Testis (tissue), 3 donors: ENCODE data around the gene ADCYAP1. TPM values are rescaled to one million over a fixed set of nuclear protein-coding genes. Genes with fewer than 3 reads are reported as not detected.

Experiments
- DNase-seq: peaks from one replicate; pipeline ENCODE4 v3.0.0-alpha.2; 2019
- H3K27ac ChIP-seq, 2 donors: fragments of 200-600 bp; sonication (generic); one replicate each; pipeline ENCODE4 v1.5.1; 2019
- H3K27me3 ChIP-seq: fragments of 200-600 bp; sonication (generic); one replicate; pipeline ENCODE4 v1.5.1; 2019
- H3K36me3 ChIP-seq: fragments of 200-600 bp; sonication (generic); one replicate; pipeline ENCODE4 v1.5.1; 2017; ENCODE audit warnings: low read depth; ENCODE audit errors: missing control alignments
- H3K4me1 ChIP-seq: fragments of 200-600 bp; sonication (generic); one replicate; pipeline ENCODE4 v1.5.1; 2019
- H3K4me3 ChIP-seq, 2 donors: fragments of 200-600 bp; sonication (generic); one replicate each; pipeline ENCODE4 v1.5.1; 2017 to 2019
- H3K9me3 ChIP-seq: fragments of 200-600 bp; sonication (generic); one replicate; pipeline ENCODE4 v1.5.1; 2017
- CTCF ChIP-seq, 3 experiments: fragments of 450-650 bp in 2 of 3; fragments of 200-600 bp in 1 of 3; sonication (generic) in 1 of 3; IDR thresholded peaks; one replicate each; pipeline ENCODE4 v1.5.1; 2016 to 2019; ENCODE audit warnings: antibody characterized with exemption in 3 of 3, mild to moderate bottlenecking in 2 of 3, moderate library complexity in 1 of 3
- POLR2A ChIP-seq: fragments of 450-650 bp; IDR thresholded peaks from one replicate; pipeline ENCODE4 v1.6.1; 2017; ENCODE audit warnings: antibody characterized with exemption, mild to moderate bottlenecking, moderate library complexity
- whole genome bisulfite sequencing, 2 donors: methylation state at CpG; one replicate each; pipeline ENCODE4 v1.1.5; 2018; 5-methylcytosine and 5-hydroxymethylcytosine counted together
- intact Hi-C: fragments of 100-400 bp; cut with DNase I; formaldehyde crosslinking; loops from one replicate; pipeline ENCODE4 v1.15.1; 2023; ENCODE audit warnings: low total_unique reads
- polyA plus RNA-seq: library from polyadenylated mRNA; stranded (reverse); fragments of 350-450 nt; fragmentation: Illumina TruSeq; extraction: RNeasy Lipid Tissue Mini Kit (QIAGEN cat#74804); gene quantifications from one replicate; pipeline ENCODE4 v1.2.3, GENCODE V29; 2014; ENCODE audit warnings: low read depth, low replicate concordance; ENCODE audit not compliant: insufficient read depth
- total RNA-seq, 2 donors: library from RNA; depleted of rRNA; stranded (reverse); fragments of >200 nt; gene quantifications; one replicate each; pipeline ENCODE4 v1.2.3, GENCODE V29; 2016

Gene ADCYAP1
- total and polyA plus RNA-seq, 3 donors from 2014 or later = 3.1 to 10.1 (median 3.2) TPM

- intact Hi-C loops = no loop called here
These were observed 28.8 kb upstream of the ADCYAP1 start for GRCh38 chr18:875912-876311.

GRCh38 chr18:877238-877637 is 27.4 kb upstream of the ADCYAP1 start:
- TF ChIP-seq POLR2A = no peak
- TF ChIP-seq CTCF (IDR thresholded peaks at IDR 0.05) = no peak
- WGBS, 2 donors = 63 to 75% methylated on average over 6 of the region's 6 CpGs
- no peaks in the 10 kb centered on the region for H3K9me3 ChIP-seq
- DNase-seq = no peak
- H3K36me3 ChIP-seq = no peaks in the 10 kb centered on the region
- intact Hi-C loops = no loop called here
- H3K4me1 ChIP-seq = no peaks in the 10 kb centered on the region
- H3K4me3 ChIP-seq = no peak overlapping the region
- H3K27ac ChIP-seq = no peak overlapping the region
- no peaks in the 10 kb centered on the region for H3K27me3 ChIP-seq

More at GRCh38 chr18:875912-876311, 28.8 kb upstream of the ADCYAP1 start:
- no peak for DNase-seq
- H3K27ac ChIP-seq = no peak overlapping the region
- no peaks in the 10 kb centered on the region for H3K27me3 ChIP-seq
- H3K4me3 ChIP-seq = no peak overlapping the region
- H3K4me1 ChIP-seq = no peaks in the 10 kb centered on the region
- H3K9me3 ChIP-seq = no peaks in the 10 kb centered on the region
- H3K36me3 ChIP-seq = no peaks in the 10 kb centered on the region
- TF ChIP-seq CTCF (IDR thresholded peaks at IDR 0.05) (no peak), POLR2A (no peak)

- intact Hi-C loops = no loop called here
- Histone ChIP-seq H3K9me3 (no peaks in the 10 kb centered on the region), H3K36me3 (no peaks in the 10 kb centered on the region), H3K4me3 (no peak overlapping the region), H3K4me1 (no peaks in the 10 kb centered on the region), H3K27ac (no peak overlapping the region), H3K27me3 (no peaks in the 10 kb centered on the region)
- WGBS, 2 donors = 71 to 92% methylated on average over 1 of the region's 1 CpG
- DNase-seq = no peak
- no peak for TF ChIP-seq POLR2A
- TF ChIP-seq CTCF (IDR thresholded peaks at IDR 0.05) = no peak
These were observed 18.6 kb upstream of the ADCYAP1 start for GRCh38 chr18:886076-886475.

- Histone ChIP-seq H3K27me3 (no peaks in the 10 kb centered on the region), H3K27ac (no peak overlapping the region), H3K36me3 (no peaks in the 10 kb centered on the region), H3K9me3 (no peaks in the 10 kb centered on the region), H3K4me1 (no peaks in the 10 kb centered on the region), H3K4me3 (no peak overlapping the region)
- no peak for DNase-seq
- TF ChIP-seq POLR2A (no peak), CTCF (IDR thresholded peaks at IDR 0.05) (no peak)
- WGBS, 2 donors = 33 to 48% methylated on average over 2 of the region's 2 CpGs
- intact Hi-C loops = no loop called here
These were observed 17.0 kb upstream of the ADCYAP1 start for GRCh38 chr18:887716-888115.

GRCh38 chr18:892316-892715 is 12.4 kb upstream of the ADCYAP1 start:
- WGBS, 2 donors = 57 to 61% methylated on average over 4 of the region's 4 CpGs
- no peaks in the 10 kb centered on the region for H3K36me3 ChIP-seq

More at GRCh38 chr18:892316-892715, 12.4 kb upstream of the ADCYAP1 start:
- intact Hi-C loops = no loop called here
- Histone ChIP-seq H3K4me1 (no peaks in the 10 kb centered on the region), H3K27ac (no peak overlapping the region), H3K4me3 (no peak overlapping the region), H3K9me3 (no peaks in the 10 kb centered on the region), H3K27me3 (no peaks in the 10 kb centered on the region)
- DNase-seq = no peak
- no peak for TF ChIP-seq CTCF (IDR thresholded peaks at IDR 0.05)
- no peak for TF ChIP-seq POLR2A
